Cardiac septum (tissue), 1 donor: Measurements from ENCODE around the gene WNT9B. TPM values are rescaled to one million over a fixed set of nuclear protein-coding genes. Genes with fewer than 3 reads are reported as not detected.
"Not testable (repeated sequence)": the region's sequence is repeated elsewhere in the genome, so short reads cannot be mapped to it uniquely, and the experiment has no call there.

Experiments used
- DNase-seq: peaks from one replicate; pipeline ENCODE4 v3.0.0-alpha.2; 2020; ENCODE audit warnings: low spot score
- intact Hi-C: fragments of 100-400 bp; cut with DNase I; formaldehyde crosslinking; loops from one replicate; pipeline ENCODE4 v1.14.0; 2022
- total RNA-seq: library from RNA; stranded (reverse); fragmentation: NEBNext Ultra II Directional; extraction: Animal tissue kit (Norgen Biotek cat#: 25700); gene quantifications from one replicate; pipeline ENCODE4 v1.2.1, GENCODE V29; 2021
- donor health status: DM: no; HTN: no; CAD: no.

WNT9B gene
- total RNA-seq, 1 donor from 2014 or later: 0.62 TPM

GRCh38 chr17:46820592-46821450 lies 30.6 kb upstream of the WNT9B start:
- no peak for DNase-seq
- intact Hi-C loops: no loop called here

GRCh38 chr17:46821482-46822387 lies 29.6 kb upstream of the WNT9B start:
- no peak for DNase-seq
- intact Hi-C loops: no loop called here

- no peak for DNase-seq
- intact Hi-C loops: no loop called here
Observed at GRCh38 chr17:46822388-46822921, 28.9 kb upstream of the WNT9B start.

- DNase-seq: no peak
Observed at GRCh38 chr17:46823657-46824056, 27.7 kb upstream of the WNT9B start.

GRCh38 chr17:46826116-46826515 lies 25.3 kb upstream of the WNT9B start:
- intact Hi-C loops: no loop called here
- DNase-seq: no peak

More at GRCh38 chr17:46823657-46824056, 27.7 kb upstream of the WNT9B start:
- intact Hi-C loops: no loop called here

GRCh38 chr17:46827274-46827673 lies 24.1 kb upstream of the WNT9B start:
- intact Hi-C loops: no loop called here
- DNase-seq: no peak

- no peak for DNase-seq
- intact Hi-C loops: no loop called here
Observed at GRCh38 chr17:46831573-46832330, 19.6 kb upstream of the WNT9B start.

GRCh38 chr17:46832331-46832821 lies 19.0 kb upstream of the WNT9B start:
- intact Hi-C loops: no loop called here

GRCh38 chr17:46832945-46833839 lies 18.2 kb upstream of the WNT9B start:
- DNase-seq: no peak
- intact Hi-C loops: no loop called here

More at GRCh38 chr17:46832331-46832821, 19.0 kb upstream of the WNT9B start:
- DNase-seq: no peak

- intact Hi-C loops: no loop called here
- no peak for DNase-seq
Observed at GRCh38 chr17:46833840-46834208, 17.6 kb upstream of the WNT9B start.

GRCh38 chr17:46834846-46835245 lies 16.5 kb upstream of the WNT9B start:
- intact Hi-C loops: loop anchor here (5.0 kb wide), 1 partner anchor 48 kb away; no protein-coding TSS in a partner anchor
- no peak for DNase-seq

GRCh38 chr17:46836500-46836899 lies 14.9 kb upstream of the WNT9B start:
- no peak for DNase-seq

GRCh38 chr17:46837521-46837920 lies 13.9 kb upstream of the WNT9B start:
- intact Hi-C loops: loop anchor here (5.0 kb wide), 1 partner anchor 50 kb away; no protein-coding TSS in a partner anchor

More at GRCh38 chr17:46836500-46836899, 14.9 kb upstream of the WNT9B start:
- intact Hi-C loops: loop anchor here (5.0 kb wide), 1 partner anchor 49 kb away; no protein-coding TSS in a partner anchor

GRCh38 chr17:46839211-46839610 lies 12.2 kb upstream of the WNT9B start:
- no peak for DNase-seq
- intact Hi-C loops: loop anchor here (5.0 kb wide), 1 partner anchor 52 kb away; no protein-coding TSS in a partner anchor

More at GRCh38 chr17:46837521-46837920, 13.9 kb upstream of the WNT9B start:
- no peak for DNase-seq

- intact Hi-C loops: loop anchor here (5.0 kb wide), 1 partner anchor 102 kb away; no protein-coding TSS in a partner anchor
- DNase-seq: not testable (repeated sequence)
Observed at GRCh38 chr17:46840596-46840995, 10.8 kb upstream of the WNT9B start.

- DNase-seq: no peak
- intact Hi-C loops: loop anchor here (5.0 kb wide), 1 partner anchor 101 kb away; no protein-coding TSS in a partner anchor
Observed at GRCh38 chr17:46841561-46842379, 9.6 kb upstream of the WNT9B start.

GRCh38 chr17:46842835-46843234 lies 8.5 kb upstream of the WNT9B start:
- intact Hi-C loops: loop anchor here (5.0 kb wide), 1 partner anchor 99 kb away; no protein-coding TSS in a partner anchor
- DNase-seq: no peak
